HCT116 (cell line): Measurements from ENCODE around the gene SLC30A10. TPM values are rescaled to one million over a fixed set of nuclear protein-coding genes. Genes with fewer than 3 reads are reported as not detected.
"Not testable (repeated sequence)": the region's sequence is repeated elsewhere in the genome, so short reads cannot be mapped to it uniquely, and the experiment has no call there.

Source experiments
- ATAC-seq: fragments of 200-7000 bp; cut with Tn5 transposase; 2 replicates; pipeline ENCODE4 v1.9.1; 2020; ENCODE audit warnings: mild to moderate bottlenecking, moderate library complexity
- BruUV-seq: library from RNA; stranded (reverse); fragments of 400-500 nt; replicated peaks from 2 replicates; lab custom pipeline; 2021; lab: Mats Ljungman, UMichigan
- CTCF ChIA-PET: fragments of 300-600 bp; sonication (Branson Sonifier 250); formaldehyde crosslinking; loops from one replicate; lab custom pipeline; 2021; ENCODE audit warnings: antibody characterized with exemption; lab: Charles Lee
- POLR2A ChIA-PET: fragments of 300-600, 350-600 bp; sonication (Branson Sonifier 250); formaldehyde crosslinking; loops from one replicate; lab custom pipeline; 2021; ENCODE audit warnings: antibody characterized with exemption; lab: Charles Lee
- RAD21 ChIA-PET, 2 experiments: fragments of 300-600 bp; sonication (Branson Sonifier 250); formaldehyde crosslinking; loops; one replicate each; lab custom pipeline; 2023; ENCODE audit warnings: low total read pairs in 2 of 2; ENCODE audit not compliant: uncharacterized antibody in 2 of 2, unreplicated experiment in 2 of 2, low non-redundant PET in 1 of 2; lab: Charles Lee
- DNase-seq: peaks from one replicate; pipeline ENCODE4 v3.0.0-alpha.2; 2010; ENCODE audit warnings: low read depth, low spot score
- H2AFZ ChIP-seq: fragments of 200-600 bp; shearing (Covaris generic), sonication (generic); 2 replicates; pipeline ENCODE4 v1.6.1; 2017; ENCODE audit warnings: low read depth, mixed run types, mixed read lengths, antibody characterized with exemption, low read length; ENCODE audit not compliant: poor library complexity, severe bottlenecking
- H3K27ac ChIP-seq: 2 replicates; pipeline ENCODE4 v1.5.1; 2012; ENCODE audit warnings: low read depth, low read length
- H3K27me3 ChIP-seq: fragments of 200-600 bp; sonication (generic); 2 replicates; pipeline ENCODE4 v1.6.1; 2016; ENCODE audit warnings: mixed run types, low read length, mixed read lengths; ENCODE audit not compliant: insufficient read depth
- H3K36me3 ChIP-seq, 2 experiments: fragments of 200-500 bp in 1 of 2; fragments of 200-600 bp in 1 of 2; sonication (Bioruptor generic) in 1 of 2; sonication (generic) in 1 of 2; 2 replicates each; pipeline versions ENCODE4 v1.5.1 to v1.6.1; 2014 to 2016; ENCODE audit warnings: low read length in 2 of 2, inconsistent platforms in 1 of 2, mixed read lengths in 1 of 2, mixed run types in 1 of 2; ENCODE audit not compliant: insufficient read depth in 2 of 2, control insufficient read depth in 1 of 2
- H3K4me1 ChIP-seq, 2 experiments: fragments of 200-600 bp in 1 of 2; sonication (generic) in 1 of 2; 2 replicates each; pipeline versions ENCODE4 v1.5.1 to v1.6.1; 2012 to 2017; ENCODE audit warnings: low read length in 2 of 2, inconsistent platforms in 1 of 2, mild to moderate bottlenecking in 1 of 2, mixed read lengths in 1 of 2, mixed run types in 1 of 2, moderate library complexity in 1 of 2; ENCODE audit not compliant: insufficient read depth in 2 of 2, control insufficient read depth in 1 of 2
- H3K4me2 ChIP-seq: fragments of 200-600 bp; sonication (generic); 2 replicates; pipeline ENCODE4 v1.6.1; 2017; ENCODE audit warnings: mixed run types, low read length, mixed read lengths
- H3K4me3 ChIP-seq, 2 experiments: fragments of 200-600 bp in 1 of 2; sonication (generic) in 1 of 2; replicated peaks in 1 of 2; 2 replicates each; pipeline ENCODE4 v1.5.1; 2011 to 2016; ENCODE audit warnings: low read length in 2 of 2, control low read depth in 1 of 2, low read depth in 1 of 2, mild to moderate bottlenecking in 1 of 2, mixed read lengths in 1 of 2, mixed run types in 1 of 2
- H3K79me2 ChIP-seq: fragments of 200-600 bp; sonication (generic); 2 replicates; pipeline ENCODE4 v1.6.1; 2017; ENCODE audit warnings: mild to moderate bottlenecking, mixed run types, low read length, moderate library complexity, mixed read lengths; ENCODE audit not compliant: insufficient read depth
- H3K9ac ChIP-seq: fragments of 200-600 bp; sonication (generic); 2 replicates; pipeline ENCODE4 v1.6.1; 2016; ENCODE audit warnings: low read length, mixed read lengths
- H3K9me2 ChIP-seq: fragments of 200-600 bp; sonication (generic), shearing (Covaris generic); 2 replicates; pipeline ENCODE4 v1.6.1; 2017; ENCODE audit warnings: mixed run types, mild to moderate bottlenecking, moderate library complexity; ENCODE audit not compliant: insufficient read depth
- H3K9me3 ChIP-seq, 2 experiments: fragments of 200-500 bp in 1 of 2; fragments of 200-600 bp in 1 of 2; sonication (Bioruptor generic) in 1 of 2; sonication (generic) in 1 of 2; 2 replicates each; pipeline ENCODE4 v1.6.1; 2014 to 2017; ENCODE audit warnings: low read length in 2 of 2, mixed read lengths in 2 of 2, inconsistent platforms in 1 of 2, low read depth in 1 of 2, mild to moderate bottlenecking in 1 of 2, mixed run types in 1 of 2, moderate library complexity in 1 of 2; ENCODE audit not compliant: control insufficient read depth in 1 of 2, insufficient read depth in 1 of 2
- H4K20me1 ChIP-seq: fragments of 200-600 bp; sonication (generic), shearing (Covaris generic); 2 replicates; pipeline ENCODE4 v1.6.1; 2017; ENCODE audit warnings: mixed run types, mild to moderate bottlenecking, moderate library complexity; ENCODE audit not compliant: insufficient read depth
- EZH2 ChIP-seq: fragments of 200-600 bp; sonication (generic); IDR thresholded peaks from 2 replicates; pipeline ENCODE4 v1.6.1; 2017; ENCODE audit warnings: antibody characterized with exemption, mixed run types
- JUND ChIP-seq: IDR thresholded peaks from 2 replicates; pipeline ENCODE4 v1.6.1; 2012
- POLR2AphosphoS5 ChIP-seq: IDR thresholded peaks from 2 replicates; pipeline ENCODE4 v1.6.1; 2011; ENCODE audit warnings: mild to moderate bottlenecking, low read depth, low read length, moderate library complexity
- ZFX ChIP-seq: fragments of 450-650 bp; IDR thresholded peaks from 2 replicates; pipeline ENCODE4 v1.6.1; 2017
- intact Hi-C: fragments of 100-400 bp; cut with micrococcal nuclease; formaldehyde crosslinking; loops from 2 replicates; pipeline ENCODE4 v1.10.0; 2022
- total RNA-seq: library from RNA; stranded (reverse); gene quantifications from one replicate; pipeline ENCODE4 v1.2.1, GENCODE V29; 2021; ENCODE audit not compliant: unreplicated experiment

The SLC30A10 gene
- total RNA-seq, 1 experiment from 2014 or later, result 0.15 TPM

GRCh38 chr1:219891846-219892245, 36.5 kb downstream of the SLC30A10 start:
- POLR2A ChIA-PET, H3K4me3 ChIP-seq, H3K4me2 ChIP-seq, RAD21 ChIA-PET, H3K79me2 ChIP-seq, ATAC-seq, H3K9me3 ChIP-seq, DNase-seq, H3K9me2 ChIP-seq, H4K20me1 ChIP-seq, H2AFZ ChIP-seq, BruUV-seq, H3K27ac ChIP-seq, H3K9ac ChIP-seq, H3K36me3 ChIP-seq, H3K4me1 ChIP-seq, CTCF ChIA-PET: not testable (repeated sequence)
- H3K27me3 ChIP-seq, result peaks cover 17% of the 10 kb centered on the region
- intact Hi-C loops, result loop anchor here (2.0 kb wide), 1 partner anchor 15 kb away; no protein-coding TSS in a partner anchor

GRCh38 chr1:219888667-219889066, 39.7 kb downstream of the SLC30A10 start:
- H2AFZ ChIP-seq, H3K4me2 ChIP-seq, DNase-seq, ATAC-seq, H3K27ac ChIP-seq, POLR2A ChIA-PET, intact Hi-C loops, BruUV-seq, H3K79me2 ChIP-seq, H4K20me1 ChIP-seq, RAD21 ChIA-PET, H3K9me2 ChIP-seq, CTCF ChIA-PET, H3K9ac ChIP-seq, H3K36me3 ChIP-seq, H3K9me3 ChIP-seq, H3K4me3 ChIP-seq, H3K4me1 ChIP-seq: not testable (repeated sequence)
- H3K27me3 ChIP-seq, result peaks cover 12% of the 10 kb centered on the region

GRCh38 chr1:219885680-219886079, 42.7 kb downstream of the SLC30A10 start:
- ChIA-PET RAD21 (no interaction called here), CTCF (no interaction called here), POLR2A (no interaction called here)
- no peaks in the 10 kb centered on the region for H3K9me2 ChIP-seq
- intact Hi-C loops, result no loop called here
- no peak overlapping the region for H2AFZ ChIP-seq
- no peak overlapping the region for H3K27ac ChIP-seq
- DNase-seq (no peak), ATAC-seq (no peak)
- H3K4me3 ChIP-seq, result no peak overlapping the region
- H3K4me2 ChIP-seq, result no peak overlapping the region
- H3K9me3 ChIP-seq, result no peaks in the 10 kb centered on the region
- no peaks in the 10 kb centered on the region for H4K20me1 ChIP-seq
- H3K79me2 ChIP-seq, result no peaks in the 10 kb centered on the region
- H3K9ac ChIP-seq, result no peak overlapping the region
- no TSS peak for BruUV-seq
- H3K27me3 ChIP-seq, result peaks cover 21% of the 10 kb centered on the region
- H3K36me3 ChIP-seq, result no peaks in the 10 kb centered on the region
- H3K4me1 ChIP-seq, result no peaks in the 10 kb centered on the region
- TF ChIP-seq ZFX (no peak), EZH2 (no peak), JUND (no peak), POLR2AphosphoS5 (no peak)
